GM18507 (cell line): ENCODE data around the gene AJUBA.
"Not testable (repeated sequence)": the region's sequence is repeated elsewhere in the genome, so short reads cannot be mapped to it uniquely, and the experiment has no call there.

Experiments
- DNase-seq: peaks from one replicate; pipeline ENCODE4 v3.0.0; 2011; ENCODE audit warnings: low read depth; ENCODE audit not compliant: insufficient read length; ENCODE audit errors: extremely low spot score
- FAIRE-seq: peaks from 2 replicates; lab custom pipeline; 2011; peaks lifted over from hg19 to GRCh38; lab: Jason Lieb, UNC

AJUBA gene

DNA sequence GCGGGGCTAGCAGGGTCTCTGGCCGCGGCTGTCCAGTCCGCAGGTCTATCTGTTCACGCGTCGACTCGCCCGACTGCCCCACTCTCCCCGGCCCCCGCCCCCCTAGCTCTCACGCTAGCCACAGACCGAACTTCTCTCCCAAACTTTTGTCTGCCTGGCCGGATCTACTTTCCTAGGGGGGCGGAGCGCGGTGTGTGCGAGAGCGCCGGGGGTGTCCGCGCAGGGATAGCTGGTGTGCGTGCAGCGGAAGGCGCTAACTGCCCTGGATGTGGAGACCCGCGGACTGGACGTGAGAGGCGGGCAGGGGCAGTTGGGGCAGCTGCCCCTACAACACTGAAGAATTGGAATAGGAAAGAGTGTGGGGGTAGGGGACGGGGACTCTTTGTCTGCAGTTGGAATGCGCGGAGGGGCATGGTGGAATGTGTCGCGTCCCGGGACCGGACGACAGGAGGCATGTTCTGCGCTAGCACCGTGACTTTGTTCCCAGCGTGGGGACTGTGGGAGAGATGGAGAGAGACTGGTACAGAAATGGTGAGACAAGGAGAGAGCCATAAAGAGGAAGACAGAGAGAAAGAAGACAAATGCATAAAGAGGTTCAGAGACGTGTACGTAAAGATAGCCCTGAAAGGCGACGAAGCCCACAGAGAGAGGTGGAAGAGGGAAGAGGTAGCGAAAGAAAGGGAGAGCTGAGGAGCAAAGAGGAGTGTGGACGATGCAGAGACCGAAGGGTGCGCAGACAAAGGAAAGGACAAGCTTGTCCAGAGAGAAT is at the start of gene AJUBA:
Gene AJUBA, minus strand, starts transcription at position 75 of the 769 bp plus-strand sequence. CDS start 285 bp downstream, outside the sequence.
- DNase-seq: peak; percentile 77

GRCh38 chr14:23030936-23031335 is 48.6 kb upstream of the AJUBA start:
- FAIRE-seq (no peak), DNase-seq (no peak)

More for the DNA sequence above, at the start of gene AJUBA:
- FAIRE-seq: peak; percentile 68

DNA sequence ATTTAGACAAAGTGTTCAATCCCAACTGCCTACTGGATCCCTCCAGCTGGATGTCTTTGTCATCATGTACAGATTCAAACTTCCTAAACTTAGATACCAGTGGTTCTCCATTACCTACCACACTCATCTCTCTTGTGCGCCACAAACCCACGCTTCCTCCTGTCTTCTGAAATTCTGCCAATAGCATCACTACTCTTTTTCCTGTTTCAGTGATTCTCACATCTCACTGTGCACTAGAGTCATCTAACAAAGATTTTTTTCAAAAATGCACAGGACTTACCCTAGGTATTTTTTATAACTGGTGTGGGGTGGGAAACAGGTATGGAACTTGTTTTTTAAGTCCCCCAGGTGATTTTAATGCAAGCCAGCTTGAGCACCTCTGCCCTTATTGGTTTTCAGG is 46.4 kb upstream of the AJUBA start:
- DNase-seq (no peak), FAIRE-seq (no peak)

- FAIRE-seq (no peak), DNase-seq (no peak)
These were observed 42.9 kb upstream of the AJUBA start for GRCh38 chr14:23025151-23025814.

DNA sequence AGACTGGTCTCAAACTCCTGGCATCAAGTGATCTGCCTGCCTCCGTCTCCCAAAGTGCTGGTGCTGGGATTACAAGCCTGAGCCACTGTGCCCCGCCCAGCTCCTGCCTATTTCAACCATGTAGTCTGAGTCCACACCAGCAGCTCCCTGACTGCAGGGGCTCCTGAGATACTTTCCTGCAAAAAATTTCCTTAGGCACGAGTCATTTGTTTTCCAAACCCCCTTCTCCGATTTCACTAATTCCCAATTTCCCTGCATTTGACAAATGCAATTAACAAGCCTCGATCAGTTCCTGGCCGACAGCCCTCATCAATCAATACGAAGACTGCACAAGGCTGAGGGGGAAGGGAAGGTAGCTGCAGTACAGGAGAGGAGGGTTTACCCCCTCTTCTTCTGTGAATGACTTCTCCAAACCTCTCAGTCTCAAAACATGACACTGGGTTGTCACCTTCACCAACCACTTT is 42.3 kb upstream of the AJUBA start:
- FAIRE-seq (no peak), DNase-seq (no peak)

GRCh38 chr14:23023795-23024152 is 41.4 kb upstream of the AJUBA start:
- FAIRE-seq (no peak), DNase-seq (no peak)

GRCh38 chr14:23023022-23023794 is 40.9 kb upstream of the AJUBA start:
- FAIRE-seq: no peak
- DNase-seq: no peak

GRCh38 chr14:23021889-23022442 is 39.6 kb upstream of the AJUBA start:
- FAIRE-seq: no peak
- no peak for DNase-seq

DNA sequence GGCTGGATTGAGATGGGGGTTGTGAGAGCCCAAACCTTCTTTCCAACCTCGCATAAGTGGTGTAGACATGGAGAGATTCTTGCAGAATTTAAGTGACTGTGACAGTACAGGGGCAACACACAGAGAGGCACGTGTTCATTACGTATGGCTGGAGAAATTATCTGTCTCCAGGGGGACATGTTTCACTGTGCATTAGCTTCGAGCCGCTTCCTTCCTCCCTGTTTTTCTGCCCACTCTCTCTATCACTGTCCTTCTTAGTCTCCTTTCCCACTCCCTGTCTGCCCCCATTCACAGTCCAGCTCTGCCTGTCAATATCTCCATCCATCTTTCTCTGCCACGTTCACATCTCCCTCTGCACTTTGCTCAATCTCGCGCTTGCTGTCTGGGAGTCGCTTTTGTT is 39.1 kb upstream of the AJUBA start:
- FAIRE-seq (no peak), DNase-seq (no peak)

DNA sequence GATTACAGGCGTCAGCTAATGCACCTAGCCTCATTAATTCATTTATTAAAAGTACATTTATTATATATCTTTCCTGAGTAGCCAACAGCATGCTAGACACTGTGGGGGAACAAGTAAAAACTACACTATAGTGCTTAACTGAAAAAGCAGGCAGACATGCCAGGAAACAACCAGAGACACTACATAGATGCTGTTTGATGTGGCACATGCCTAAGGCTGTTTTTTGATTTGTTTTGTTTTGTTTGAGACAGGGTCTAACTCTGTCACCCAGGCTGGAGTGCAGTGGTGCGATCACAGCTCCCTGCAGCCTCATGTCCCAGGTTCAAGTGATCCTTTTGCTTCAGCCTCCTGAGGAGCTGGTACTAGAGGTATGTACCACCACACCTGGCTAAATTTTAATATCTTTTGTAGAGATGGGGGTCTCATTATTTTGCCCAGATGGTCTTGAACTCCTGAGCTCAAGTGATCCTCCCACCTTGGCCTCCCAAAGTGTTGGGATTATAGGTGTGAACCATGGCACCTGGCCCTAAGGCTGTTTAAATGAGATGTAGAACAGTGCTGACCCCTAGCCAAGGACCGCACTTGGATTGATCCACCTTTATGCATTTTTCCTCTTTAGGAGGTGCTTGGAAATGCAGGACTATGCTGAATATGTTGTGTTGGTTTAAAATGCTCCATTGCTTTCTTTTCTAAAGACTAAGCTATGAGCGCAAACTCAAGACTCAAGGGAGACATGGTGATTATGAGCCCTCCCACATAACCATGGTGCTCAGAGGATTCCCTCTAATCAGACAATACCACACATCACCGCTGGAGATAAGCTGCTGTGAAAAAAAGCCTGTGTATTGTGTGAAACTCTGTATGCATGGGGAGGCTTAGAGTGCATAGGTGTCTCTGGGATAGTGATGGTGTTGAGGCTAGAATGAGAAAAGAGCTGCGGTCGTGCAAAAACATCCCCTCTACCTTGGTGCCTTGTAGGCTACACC is 38.1 kb upstream of the AJUBA start:
- DNase-seq (no peak), FAIRE-seq (no peak)

DNA sequence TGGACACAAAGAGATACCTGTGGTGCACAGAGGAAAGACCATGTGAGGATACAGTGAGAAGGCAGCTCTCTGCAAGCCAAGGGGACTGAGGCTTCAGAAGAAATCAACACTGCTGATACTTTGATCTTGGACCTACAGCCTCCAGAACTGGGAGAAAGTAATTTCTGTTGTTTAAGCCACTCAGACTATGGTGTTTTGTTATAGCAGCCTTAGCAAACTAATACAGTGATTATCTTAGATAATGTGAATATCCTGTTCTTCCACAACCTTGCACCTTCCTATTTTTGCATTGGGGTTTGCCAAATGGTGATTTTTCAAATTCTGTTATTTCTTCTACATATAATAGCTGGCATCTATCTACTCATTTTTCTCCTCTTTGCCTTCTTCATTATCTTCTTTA is 35.8 kb upstream of the AJUBA start:
- FAIRE-seq (no peak), DNase-seq (no peak)

DNA sequence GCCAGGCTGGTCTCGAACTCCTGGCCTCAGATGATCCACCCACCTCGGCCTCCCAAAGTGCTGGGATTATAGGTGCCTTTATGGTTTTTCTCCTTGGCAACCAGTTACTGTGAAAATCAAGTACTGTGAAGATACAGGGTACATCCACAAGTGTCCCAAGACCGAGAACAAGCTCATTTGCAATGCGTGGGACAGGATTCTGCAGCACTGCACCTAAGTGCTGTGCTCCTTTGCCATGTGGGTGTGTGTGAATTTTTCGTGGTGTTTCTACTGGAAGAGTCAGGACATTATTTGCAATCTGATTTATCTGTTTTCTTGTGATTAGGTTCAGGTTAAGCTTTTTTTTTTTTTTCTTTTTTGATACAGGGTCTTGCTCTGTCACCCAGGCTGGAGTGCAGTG is 34.7 kb upstream of the AJUBA start:
- FAIRE-seq: no peak

DNA sequence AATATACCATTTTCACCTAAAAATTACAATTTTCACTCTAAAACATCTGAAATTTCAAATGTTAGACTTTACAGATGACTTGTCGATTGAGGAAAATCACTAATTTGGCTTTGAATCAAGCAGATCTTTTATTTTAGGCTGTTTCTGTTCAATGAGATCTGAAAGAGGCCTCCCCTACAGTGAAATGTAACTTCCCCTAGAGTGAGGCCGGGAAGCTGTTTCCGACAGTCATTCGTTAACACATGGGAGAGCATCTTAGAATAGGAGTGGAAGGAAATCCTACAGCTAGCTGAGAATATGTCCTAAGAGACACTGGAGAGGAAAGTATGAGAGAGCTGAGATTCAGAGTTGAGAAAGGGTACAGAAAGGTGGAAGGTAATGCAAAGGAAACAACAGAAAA is 33.3 kb upstream of the AJUBA start:
- DNase-seq (no peak), FAIRE-seq (no peak)

More for the DNA sequence above, 34.7 kb upstream of the AJUBA start:
- no peak for DNase-seq

DNA sequence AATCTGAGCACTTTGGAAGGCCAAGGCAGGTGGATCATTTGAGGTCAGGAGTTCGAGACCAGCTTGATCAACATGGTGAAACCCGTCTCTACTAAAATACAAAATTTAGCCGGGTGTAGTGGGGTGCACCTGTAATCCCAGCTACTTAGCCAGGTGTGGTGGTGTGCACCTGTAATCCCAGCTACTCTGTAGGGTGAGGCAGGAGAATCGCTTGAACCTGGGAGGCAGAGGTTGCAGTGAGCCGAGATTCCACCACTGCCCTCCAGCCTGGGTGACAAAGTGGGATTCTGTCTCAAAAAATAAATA is 31.4 kb upstream of the AJUBA start:
- FAIRE-seq, DNase-seq: not testable (repeated sequence)

DNA sequence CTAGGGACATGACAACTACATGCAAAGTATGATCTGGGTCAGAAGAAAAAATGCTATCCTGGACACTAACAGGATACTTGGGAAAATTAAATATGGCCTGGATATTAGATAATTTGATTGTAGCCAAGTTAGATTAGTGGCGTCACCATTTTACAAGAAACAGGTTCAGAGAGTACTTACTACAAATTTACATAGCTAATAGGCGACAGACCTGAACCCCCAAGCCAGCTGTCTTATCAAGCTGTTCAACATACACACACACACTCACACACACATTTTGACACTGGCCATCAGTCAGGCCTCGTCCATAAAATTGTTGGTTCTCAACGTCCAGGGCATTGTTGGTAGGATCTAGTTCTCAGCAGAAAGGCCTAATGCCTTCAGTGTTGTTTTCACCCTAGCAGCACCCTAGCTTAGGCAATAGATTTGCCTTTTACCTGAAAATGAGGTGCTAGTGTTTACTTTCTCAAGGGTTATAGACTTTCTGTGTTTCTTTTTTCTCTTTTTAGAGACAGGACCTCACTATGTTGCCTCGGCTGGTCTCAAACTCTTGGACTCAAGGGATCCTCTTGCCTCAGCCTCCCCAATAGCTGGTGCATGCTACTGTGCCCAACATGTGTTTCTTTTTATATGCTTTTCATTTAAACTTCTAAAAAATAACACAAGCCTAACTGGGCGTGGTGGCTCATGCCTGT is 30.9 kb upstream of the AJUBA start:
- FAIRE-seq (no peak), DNase-seq (no peak)

DNA sequence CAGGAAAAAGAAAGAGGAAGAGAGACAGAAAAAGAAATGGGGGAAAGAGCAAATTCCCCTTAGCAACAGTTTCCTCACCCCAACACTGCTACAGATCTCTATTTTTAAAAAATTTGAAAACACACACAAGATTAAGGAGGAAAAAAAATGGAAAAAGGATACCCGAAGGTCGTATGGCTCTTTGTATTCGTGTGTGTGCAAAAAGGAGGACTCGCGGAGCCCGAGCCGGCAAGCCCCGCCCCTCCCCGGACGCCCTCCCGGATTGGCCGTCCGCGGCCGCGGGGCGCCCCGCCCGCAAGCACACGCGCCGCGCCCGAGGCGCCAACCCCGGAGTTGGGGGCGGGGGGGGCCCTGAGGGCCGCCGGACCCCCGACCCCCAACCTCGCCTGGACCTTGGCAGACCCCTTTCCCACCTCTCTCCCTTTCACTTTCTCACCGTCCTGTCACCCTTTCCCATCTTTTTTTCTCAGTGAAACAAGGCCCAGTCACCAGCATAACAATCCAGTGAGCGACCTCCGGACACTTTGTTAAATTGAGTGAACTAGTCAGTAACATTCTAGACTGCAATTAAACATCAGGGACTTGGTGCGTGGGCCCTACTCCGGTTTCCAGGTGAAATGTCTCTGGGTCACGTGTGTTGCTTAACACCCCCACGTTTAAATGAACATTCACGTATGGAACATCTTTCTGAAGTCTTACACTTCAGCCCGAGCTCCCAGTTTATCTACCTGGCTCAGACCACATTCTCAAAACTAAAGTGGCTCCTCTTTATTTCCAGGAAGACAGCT is 27.8 kb upstream of the AJUBA start, which contains the start of gene C14orf93:
Gene C14orf93, minus strand, starts transcription at position 205 of the 788 bp plus-strand sequence. CDS start 11,120 bp downstream, outside the sequence.
- FAIRE-seq (no peak), DNase-seq (peak; percentile 76)

- peak; percentile 76 for FAIRE-seq
- no peak for DNase-seq
These were observed 27.2 kb upstream of the AJUBA start for GRCh38 chr14:23009483-23009938.
